Testis (tissue), 3 donors: ENCODE measurements around the gene PLCZ1. TPM values are rescaled to one million over a fixed set of nuclear protein-coding genes. Genes with fewer than 3 reads are reported as not detected.

Source experiments
- DNase-seq: peaks from one replicate; pipeline ENCODE4 v3.0.0-alpha.2; 2019
- H3K27ac ChIP-seq, 2 donors: fragments of 200-600 bp; sonication (generic); one replicate each; pipeline ENCODE4 v1.5.1; 2019
- H3K27me3 ChIP-seq: fragments of 200-600 bp; sonication (generic); one replicate; pipeline ENCODE4 v1.5.1; 2019
- H3K36me3 ChIP-seq: fragments of 200-600 bp; sonication (generic); one replicate; pipeline ENCODE4 v1.5.1; 2017; ENCODE audit warnings: low read depth; ENCODE audit errors: missing control alignments
- H3K4me1 ChIP-seq: fragments of 200-600 bp; sonication (generic); one replicate; pipeline ENCODE4 v1.5.1; 2019
- H3K4me3 ChIP-seq, 2 donors: fragments of 200-600 bp; sonication (generic); one replicate each; pipeline ENCODE4 v1.5.1; 2017 to 2019
- H3K9me3 ChIP-seq: fragments of 200-600 bp; sonication (generic); one replicate; pipeline ENCODE4 v1.5.1; 2017
- POLR2A ChIP-seq: fragments of 450-650 bp; IDR thresholded peaks from one replicate; pipeline ENCODE4 v1.6.1; 2017; ENCODE audit warnings: antibody characterized with exemption, mild to moderate bottlenecking, moderate library complexity
- WGBS, 2 donors: methylation state at CpG; one replicate each; pipeline ENCODE4 v1.1.5; 2018; 5-methylcytosine and 5-hydroxymethylcytosine counted together
- intact Hi-C: fragments of 100-400 bp; cut with DNase I; formaldehyde crosslinking; loops from one replicate; pipeline ENCODE4 v1.15.1; 2023; ENCODE audit warnings: low total_unique reads
- polyA plus RNA-seq: library from polyadenylated mRNA; stranded (reverse); fragments of 350-450 nt; fragmentation: Illumina TruSeq; extraction: RNeasy Lipid Tissue Mini Kit (QIAGEN cat#74804); gene quantifications from one replicate; pipeline ENCODE4 v1.2.3, GENCODE V29; 2014; ENCODE audit warnings: low read depth, low replicate concordance; ENCODE audit not compliant: insufficient read depth
- total RNA-seq, 2 donors: library from RNA; depleted of rRNA; stranded (reverse); fragments of >200 nt; gene quantifications; one replicate each; pipeline ENCODE4 v1.2.3, GENCODE V29; 2016
- TF ChIP-seq, protein P1 (sequence below), 3 experiments: fragments of 450-650 bp in 2 of 3; fragments of 200-600 bp in 1 of 3; sonication (generic) in 1 of 3; IDR thresholded peaks; one replicate each; pipeline ENCODE4 v1.5.1; 2016 to 2019; ENCODE audit warnings: antibody characterized with exemption in 3 of 3, mild to moderate bottlenecking in 2 of 3, moderate library complexity in 1 of 3

The PLCZ1 gene
- total and polyA plus RNA-seq, 3 donors from 2014 or later: 13.4 to 62.8 (median 52.5) TPM

DNA sequence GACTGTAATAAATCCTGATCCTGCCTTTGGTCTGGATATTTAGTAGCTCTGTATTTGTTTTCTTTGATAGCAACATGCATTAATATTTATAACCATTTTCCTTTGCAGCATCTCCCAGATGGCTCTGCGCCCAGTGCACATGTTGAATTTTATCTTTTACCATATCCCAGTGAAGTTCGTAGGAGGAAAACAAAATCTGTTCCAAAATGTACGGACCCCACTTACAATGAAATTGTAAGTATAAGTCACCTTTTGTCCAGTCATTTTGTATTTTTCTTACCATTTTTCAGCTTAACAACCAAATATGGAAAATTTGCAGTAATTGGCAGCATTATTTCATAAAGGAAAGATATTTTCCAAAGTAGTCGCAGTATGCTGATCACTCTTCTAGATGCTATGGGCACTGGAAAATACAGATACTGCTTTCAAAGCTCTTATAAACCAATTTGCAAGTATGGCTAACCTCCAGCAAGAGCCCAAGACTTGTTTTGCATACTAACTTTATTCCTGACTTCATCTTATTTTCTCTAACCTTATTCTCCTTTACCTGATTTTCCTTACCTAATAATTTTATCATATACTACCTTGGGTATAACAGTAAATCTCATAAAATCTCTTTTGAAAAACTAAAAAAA is 97.4 kb downstream of the PLCZ1 start:
- TF ChIP-seq, protein P1, sequence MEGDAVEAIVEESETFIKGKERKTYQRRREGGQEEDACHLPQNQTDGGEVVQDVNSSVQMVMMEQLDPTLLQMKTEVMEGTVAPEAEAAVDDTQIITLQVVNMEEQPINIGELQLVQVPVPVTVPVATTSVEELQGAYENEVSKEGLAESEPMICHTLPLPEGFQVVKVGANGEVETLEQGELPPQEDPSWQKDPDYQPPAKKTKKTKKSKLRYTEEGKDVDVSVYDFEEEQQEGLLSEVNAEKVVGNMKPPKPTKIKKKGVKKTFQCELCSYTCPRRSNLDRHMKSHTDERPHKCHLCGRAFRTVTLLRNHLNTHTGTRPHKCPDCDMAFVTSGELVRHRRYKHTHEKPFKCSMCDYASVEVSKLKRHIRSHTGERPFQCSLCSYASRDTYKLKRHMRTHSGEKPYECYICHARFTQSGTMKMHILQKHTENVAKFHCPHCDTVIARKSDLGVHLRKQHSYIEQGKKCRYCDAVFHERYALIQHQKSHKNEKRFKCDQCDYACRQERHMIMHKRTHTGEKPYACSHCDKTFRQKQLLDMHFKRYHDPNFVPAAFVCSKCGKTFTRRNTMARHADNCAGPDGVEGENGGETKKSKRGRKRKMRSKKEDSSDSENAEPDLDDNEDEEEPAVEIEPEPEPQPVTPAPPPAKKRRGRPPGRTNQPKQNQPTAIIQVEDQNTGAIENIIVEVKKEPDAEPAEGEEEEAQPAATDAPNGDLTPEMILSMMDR (IDR thresholded peaks at IDR 0.05): no peak
- no peak for TF ChIP-seq POLR2A
- no peak for DNase-seq
- Histone ChIP-seq H3K36me3 (no peaks in the 10 kb centered on the region), H3K27ac (no peak overlapping the region), H3K4me1 (no peaks in the 10 kb centered on the region), H3K4me3 (no peak overlapping the region), H3K9me3 (no peaks in the 10 kb centered on the region), H3K27me3 (no peaks in the 10 kb centered on the region)
- intact Hi-C loops: no loop called here
- WGBS, 2 donors: 60 to 61% methylated on average over 4 of the region's 4 CpGs

DNA sequence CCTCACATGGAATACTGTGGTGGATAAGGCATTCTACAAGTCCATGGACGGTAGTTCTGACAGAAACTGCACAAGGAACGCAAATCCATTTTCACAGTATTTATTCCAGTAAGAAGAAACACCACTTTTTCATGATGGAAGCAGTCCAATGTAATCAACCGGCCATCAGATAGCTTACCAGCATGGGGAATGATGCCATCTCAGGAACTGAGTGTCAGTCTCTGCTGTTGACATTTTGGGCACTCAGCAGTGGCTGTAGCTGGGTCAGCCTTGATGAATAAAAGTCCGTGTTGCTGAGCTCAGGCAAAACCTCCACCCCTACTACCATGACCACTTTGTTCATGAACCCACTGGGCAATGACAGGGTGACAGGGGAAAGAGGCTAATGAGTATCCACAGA is 103.4 kb downstream of the PLCZ1 start:
- intact Hi-C loops: no loop called here
- Histone ChIP-seq H3K36me3 (no peaks in the 10 kb centered on the region), H3K27ac (no peak overlapping the region), H3K9me3 (no peaks in the 10 kb centered on the region), H3K27me3 (no peaks in the 10 kb centered on the region), H3K4me1 (no peaks in the 10 kb centered on the region), H3K4me3 (no peak overlapping the region)
- 62 to 82% methylated on average over 4 of the region's 4 CpGs for WGBS, 2 donors
- no peak for TF ChIP-seq POLR2A
- TF ChIP-seq, protein P1 (IDR thresholded peaks at IDR 0.05): no peak
- no peak for DNase-seq

Other genes with a start within 250 kb of the PLCZ1 start
- gene CAPZA3, start 107 bp upstream of the PLCZ1 start, total RNA-seq: 100 to 1,000 TPM in 1 of 2 donors, 10 to 100 TPM in 1; 52.6 to 186 TPM
- gene CAPZA3, start 107 bp upstream of the PLCZ1 start, polyA plus RNA-seq: 210 TPM